ENCODE data around the gene KCNJ6.

DNA sequence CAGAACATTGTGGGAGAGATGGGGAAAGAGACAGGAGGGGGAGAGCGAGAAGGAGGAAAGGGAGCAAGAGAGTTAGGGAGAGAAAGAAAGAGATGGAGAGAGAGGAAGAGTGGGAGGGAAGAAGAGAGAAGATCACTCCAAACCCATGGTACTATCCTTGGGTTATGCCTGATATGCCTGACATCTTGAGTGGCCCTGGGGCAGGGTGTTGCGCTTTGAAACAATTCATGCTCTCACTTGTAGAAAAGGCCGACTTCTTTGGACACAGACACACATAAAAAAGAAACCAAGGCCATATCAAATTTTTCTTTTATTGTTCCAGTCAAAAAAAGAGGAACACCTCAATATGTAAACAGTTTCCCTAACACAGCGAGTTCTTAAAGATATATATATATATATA, 309.2 kb downstream of the KCNJ6 start:
- TF ChIP-seq, protein P1, sequence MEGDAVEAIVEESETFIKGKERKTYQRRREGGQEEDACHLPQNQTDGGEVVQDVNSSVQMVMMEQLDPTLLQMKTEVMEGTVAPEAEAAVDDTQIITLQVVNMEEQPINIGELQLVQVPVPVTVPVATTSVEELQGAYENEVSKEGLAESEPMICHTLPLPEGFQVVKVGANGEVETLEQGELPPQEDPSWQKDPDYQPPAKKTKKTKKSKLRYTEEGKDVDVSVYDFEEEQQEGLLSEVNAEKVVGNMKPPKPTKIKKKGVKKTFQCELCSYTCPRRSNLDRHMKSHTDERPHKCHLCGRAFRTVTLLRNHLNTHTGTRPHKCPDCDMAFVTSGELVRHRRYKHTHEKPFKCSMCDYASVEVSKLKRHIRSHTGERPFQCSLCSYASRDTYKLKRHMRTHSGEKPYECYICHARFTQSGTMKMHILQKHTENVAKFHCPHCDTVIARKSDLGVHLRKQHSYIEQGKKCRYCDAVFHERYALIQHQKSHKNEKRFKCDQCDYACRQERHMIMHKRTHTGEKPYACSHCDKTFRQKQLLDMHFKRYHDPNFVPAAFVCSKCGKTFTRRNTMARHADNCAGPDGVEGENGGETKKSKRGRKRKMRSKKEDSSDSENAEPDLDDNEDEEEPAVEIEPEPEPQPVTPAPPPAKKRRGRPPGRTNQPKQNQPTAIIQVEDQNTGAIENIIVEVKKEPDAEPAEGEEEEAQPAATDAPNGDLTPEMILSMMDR (IDR thresholded peaks at IDR 0.05; ENCODE audit: poor library complexity): no peak
- no peak for TF ChIP-seq EZH2 (IDR thresholded peaks at IDR 0.05; ENCODE audit: borderline replicate concordance)

Data from hepatocyte (in vitro differentiated cells).